ENCODE data around the gene OR13C9. TPM values are rescaled to one million over a fixed set of nuclear protein-coding genes. Genes with fewer than 3 reads are reported as not detected.
"Not testable (repeated sequence)": the region's sequence is repeated elsewhere in the genome, so short reads cannot be mapped to it uniquely, and the experiment has no call there.

OR13C9 gene
- total RNA-seq, 3 donors from 2014 or later: not detected

DNA sequence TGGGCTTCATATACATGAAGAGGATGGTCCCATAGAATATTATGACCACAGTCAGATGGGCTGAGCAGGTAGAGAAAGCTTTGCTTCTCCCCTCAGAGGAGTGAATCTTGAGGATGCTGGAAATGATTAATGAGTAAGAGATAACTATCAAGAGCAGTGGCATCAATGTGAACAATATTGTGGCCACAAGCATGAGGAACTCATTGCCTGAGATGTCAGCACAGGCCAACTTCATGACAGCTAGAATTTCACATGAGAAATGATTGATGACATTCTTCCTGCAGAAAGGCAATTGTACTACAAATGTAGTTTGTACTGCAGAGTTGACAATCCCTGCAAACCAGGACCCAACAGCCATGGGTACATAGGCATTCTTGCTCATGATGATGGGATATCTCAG is 586 bp downstream of the OR13C9 start:
- no peak for TF ChIP-seq POLR2AphosphoS5 (IDR thresholded peaks at IDR 0.05)
- no peak for TF ChIP-seq POLR2A (IDR thresholded peaks at IDR 0.05)
- TF ChIP-seq CTCF (IDR thresholded peaks at IDR 0.05): no peak
- intact Hi-C loops (cut with DNase I; ENCODE audit: low total_unique reads): no loop called here
- Histone ChIP-seq H3K4me1 (no peaks in the 10 kb centered on the region), H3K9me3 (no peaks in the 10 kb centered on the region), H3K27ac (no peak overlapping the region), H3K36me3 (no peaks in the 10 kb centered on the region), H3K4me3 (no peak overlapping the region), H3K27me3 (no peaks in the 10 kb centered on the region)
- no peak for DNase-seq (ENCODE audit: low spot score in 2 of 2)

GRCh38 chr9:104611213-104611612 is 6.8 kb downstream of the OR13C9 start:
- H3K4me3 ChIP-seq: no peak overlapping the region
- no peaks in the 10 kb centered on the region for H3K27me3 ChIP-seq
- TF ChIP-seq CTCF (IDR thresholded peaks at IDR 0.05) (no peak), POLR2A (IDR thresholded peaks at IDR 0.05) (no peak)
- H3K36me3 ChIP-seq: no peaks in the 10 kb centered on the region
- no peak overlapping the region for H3K27ac ChIP-seq
- no peaks in the 10 kb centered on the region for H3K9me3 ChIP-seq
- no peaks in the 10 kb centered on the region for H3K4me1 ChIP-seq
- no peak for DNase-seq (ENCODE audit: low spot score in 2 of 2)
- intact Hi-C loops (cut with DNase I; ENCODE audit: low total_unique reads): no loop called here

DNA sequence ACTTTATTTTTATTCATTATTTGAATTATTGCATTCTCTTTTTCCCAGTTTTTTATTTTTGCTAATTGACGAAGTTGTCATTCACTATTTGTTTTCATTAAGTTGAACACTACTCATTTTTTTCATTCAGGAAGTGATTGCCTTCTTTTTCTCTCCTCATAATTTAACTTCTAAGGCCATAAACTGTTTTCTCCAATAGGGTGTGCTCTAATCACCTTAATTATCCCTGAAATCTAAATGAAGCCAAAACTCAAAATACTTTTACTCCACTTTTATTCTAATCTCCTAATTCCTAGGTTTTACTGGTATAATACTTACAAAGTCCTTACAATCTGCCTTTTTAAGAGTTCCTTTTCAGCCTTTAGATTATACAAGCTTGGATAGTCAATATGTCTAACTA is 9.7 kb downstream of the OR13C9 start:
- Histone ChIP-seq H3K36me3 (no peaks in the 10 kb centered on the region), H3K27ac (no peak overlapping the region), H3K27me3 (no peaks in the 10 kb centered on the region), H3K9me3 (no peaks in the 10 kb centered on the region), H3K4me1 (no peaks in the 10 kb centered on the region), H3K4me3 (no peak overlapping the region)
- intact Hi-C loops (cut with DNase I; ENCODE audit: low total_unique reads): no loop called here
- DNase-seq (ENCODE audit: low spot score in 2 of 2): no peak
- no peak for TF ChIP-seq POLR2A (IDR thresholded peaks at IDR 0.05)
- no peak for TF ChIP-seq POLR2AphosphoS5 (IDR thresholded peaks at IDR 0.05)
- TF ChIP-seq CTCF (IDR thresholded peaks at IDR 0.05): no peak

- Histone ChIP-seq H3K27me3 (no peaks in the 10 kb centered on the region), H3K36me3 (no peaks in the 10 kb centered on the region), H3K4me1 (no peaks in the 10 kb centered on the region), H3K27ac (no peak overlapping the region), H3K4me3 (no peak overlapping the region), H3K9me3 (no peaks in the 10 kb centered on the region)
- intact Hi-C loops (cut with DNase I; ENCODE audit: low total_unique reads): no loop called here
- TF ChIP-seq POLR2AphosphoS5 (IDR thresholded peaks at IDR 0.05) (no peak), POLR2A (IDR thresholded peaks at IDR 0.05) (no peak), CTCF (IDR thresholded peaks at IDR 0.05) (no peak)
- no peak for DNase-seq (ENCODE audit: low spot score in 2 of 2)
Measured at GRCh38 chr9:104606152-104606551, 11.9 kb downstream of the OR13C9 start.

DNA sequence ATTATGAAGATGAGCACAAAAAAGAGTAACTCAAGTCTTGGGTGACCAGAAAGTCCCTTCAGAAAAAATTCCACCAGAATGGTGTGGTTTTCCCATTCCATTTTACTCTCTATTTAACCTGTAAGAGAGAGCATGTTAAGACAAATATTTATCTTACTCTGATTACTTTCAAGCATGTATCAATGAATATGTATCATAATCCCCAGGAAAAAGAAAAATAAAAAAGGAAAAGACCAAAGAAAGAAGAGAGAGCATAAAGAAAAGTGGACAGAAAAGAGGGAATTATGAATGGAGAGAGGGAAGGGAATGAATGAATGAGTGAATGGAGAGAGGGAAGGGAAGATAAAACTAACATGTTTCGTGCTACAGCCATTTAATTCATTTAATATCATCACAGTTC is 12.5 kb downstream of the OR13C9 start, which contains the start of gene OR13C2:
TSS of gene OR13C2 (minus strand) at position 101 of the 400 bp plus-strand sequence. CDS start at position 101, 0 bp downstream.
- H3K27me3 ChIP-seq; DNase-seq (ENCODE audit: low spot score in 2 of 2); H3K4me3 ChIP-seq; intact Hi-C loops (cut with DNase I; ENCODE audit: low total_unique reads); H3K4me1 ChIP-seq; H3K9me3 ChIP-seq; H3K36me3 ChIP-seq; H3K27ac ChIP-seq: not testable (repeated sequence)

GRCh38 chr9:104604801-104605200 is 13.2 kb downstream of the OR13C9 start:
- no peak for TF ChIP-seq POLR2AphosphoS5 (IDR thresholded peaks at IDR 0.05)
- TF ChIP-seq CTCF (IDR thresholded peaks at IDR 0.05): no peak
- no peak for TF ChIP-seq POLR2A (IDR thresholded peaks at IDR 0.05)
- no peaks in the 10 kb centered on the region for H3K27me3 ChIP-seq
- DNase-seq (ENCODE audit: low spot score in 2 of 2): no peak
- no peak overlapping the region for H3K4me3 ChIP-seq
- no peaks in the 10 kb centered on the region for H3K9me3 ChIP-seq
- H3K27ac ChIP-seq: no peak overlapping the region
- intact Hi-C loops (cut with DNase I; ENCODE audit: low total_unique reads): no loop called here
- H3K36me3 ChIP-seq: no peaks in the 10 kb centered on the region
- no peaks in the 10 kb centered on the region for H3K4me1 ChIP-seq

GRCh38 chr9:104599313-104599712 is 18.7 kb downstream of the OR13C9 start, which contains the start of gene OR13C5:
Gene OR13C5 (minus strand): TSS chr9:104599413. CDS start chr9:104599413, 0 bp downstream.
- H3K36me3 ChIP-seq; intact Hi-C loops (cut with DNase I; ENCODE audit: low total_unique reads); H3K4me3 ChIP-seq; DNase-seq (ENCODE audit: low spot score in 2 of 2); H3K9me3 ChIP-seq; H3K27ac ChIP-seq; H3K27me3 ChIP-seq; H3K4me1 ChIP-seq: not testable (repeated sequence)

DNA sequence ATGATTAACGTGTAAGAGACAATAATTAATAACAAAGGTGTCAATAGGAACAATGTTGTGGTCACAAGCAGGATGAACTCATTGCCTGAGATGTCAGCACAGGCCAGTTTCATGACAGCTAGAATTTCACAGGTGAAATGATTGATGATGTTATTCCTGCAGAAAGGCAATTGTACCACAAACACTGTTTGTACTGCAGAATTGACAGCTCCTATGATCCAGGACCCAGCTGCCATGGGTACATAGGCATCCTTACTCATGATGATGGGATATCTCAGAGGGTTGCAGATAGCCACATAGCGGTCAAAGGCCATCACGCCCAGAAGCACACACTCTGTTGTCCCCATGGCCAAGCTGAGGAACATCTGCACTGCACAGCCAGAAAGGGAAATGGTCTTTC is 19.3 kb downstream of the OR13C9 start:
- intact Hi-C loops (cut with DNase I; ENCODE audit: low total_unique reads); H3K27ac ChIP-seq; DNase-seq (ENCODE audit: low spot score in 2 of 2); H3K36me3 ChIP-seq; H3K9me3 ChIP-seq; H3K27me3 ChIP-seq; H3K4me3 ChIP-seq; H3K4me1 ChIP-seq: not testable (repeated sequence)

Measured in breast epithelium (tissue), 4 donors.